Right lobe of liver (tissue), 6 donors: ENCODE data around the gene NSG1. TPM values are rescaled to one million over a fixed set of nuclear protein-coding genes. Genes with fewer than 3 reads are reported as not detected.

Experiments
- ATAC-seq, 4 donors: fragments of 200-7000 bp; cut with Tn5 transposase; one replicate each; pipeline ENCODE4 v1.9.1; 2020; ENCODE audit warnings: mild to moderate bottlenecking in 4 of 4, moderate library complexity in 4 of 4
- DNase-seq, 3 donors: peaks; one replicate each; pipeline ENCODE4 v3.0.0-alpha.2; 2020
- H3K27ac ChIP-seq, 3 donors: fragments of 200-600 bp; one replicate each; pipeline ENCODE4 v1.8.0; 2022
- H3K27me3 ChIP-seq, 2 donors: fragments of 200-600 bp; one replicate each; pipeline ENCODE4 v1.8.0; 2022
- H3K36me3 ChIP-seq, 4 donors: fragments of 200-600 bp; sonication (generic) in 1 of 4; one replicate each; pipeline versions ENCODE4 v1.5.1 to v1.8.0; 2017 to 2022; ENCODE audit warnings: control low read depth in 1 of 4
- H3K4me1 ChIP-seq, 4 donors: fragments of 200-600 bp; sonication (generic) in 1 of 4; one replicate each; pipeline versions ENCODE4 v1.5.1 to v1.8.0; 2017 to 2022; ENCODE audit warnings: control low read depth in 1 of 4
- H3K4me3 ChIP-seq, 3 donors: fragments of 200-600 bp; one replicate each; pipeline ENCODE4 v1.8.0; 2022
- H3K9me3 ChIP-seq, 4 donors: fragments of 200-600 bp; sonication (generic) in 1 of 4; one replicate each; pipeline versions ENCODE4 v1.5.1 to v1.8.0; 2017 to 2022; ENCODE audit warnings: control low read depth in 1 of 4
- POLR2A ChIP-seq: fragments of 450-650 bp; IDR thresholded peaks from one replicate; pipeline ENCODE4 v1.6.1; 2017; ENCODE audit warnings: antibody characterized with exemption, mild to moderate bottlenecking
- WGBS: methylation state at CpG from one replicate; pipeline ENCODE4 v1.1.6; 2018; ENCODE audit warnings: low coverage, low lambda C conversion rate; ENCODE audit not compliant: insufficient coverage; ENCODE audit errors: missing lambda C conversion rate; 5-methylcytosine and 5-hydroxymethylcytosine counted together
- intact Hi-C, 2 donors: fragments of 100-400 bp; cut with DNase I; formaldehyde crosslinking; loops; one replicate each; pipeline versions ENCODE4 v1.11.2 to v1.14.1; 2022
- total RNA-seq, 6 experiments: library from RNA; depleted of rRNA in 2 of 6; stranded (reverse); fragments of >200 nt in 2 of 6; fragmentation: NEBNext Ultra II Directional in 3 of 6; extraction: Animal tissue kit (Norgen Biotek cat#: 25700) in 3 of 6; gene quantifications; one replicate each; pipeline versions ENCODE4 v1.1.0 to v1.2.4, GENCODE V29; 2016 to 2023
- TF ChIP-seq, protein P1 (sequence below), 4 donors: fragments of 200-600 bp in 3 of 4; fragments of 450-650 bp in 1 of 4; IDR thresholded peaks; one replicate each; pipeline versions ENCODE4 v1.5.1 to v1.8.0; 2016 to 2022; ENCODE audit warnings: antibody characterized with exemption in 4 of 4, mild to moderate bottlenecking in 2 of 4
- donor health status: DM: no; HTN: yes; CAD: no.
- donor health status: DM: no; HTN: no; CAD: no.
- donor health status: DM: no; HTN: no; CAD: no.
- donor health status: DM: no; HTN: yes; CAD: no.
- donor health status: DM: no; HTN: yes; CAD: no.

The NSG1 gene
- total RNA-seq, 6 experiments from 2014 or later, result 0.22 to 0.29 TPM; not detected in 4

GRCh38 chr4:4392501-4393183 lies 5.7 kb downstream of the NSG1 start:
- Histone ChIP-seq H3K36me3 (no peaks in the 10 kb centered on the region), H3K4me1 (no peaks in the 10 kb centered on the region), H3K9me3 (no peaks in the 10 kb centered on the region), H3K27me3 (peaks cover 0 to 4% of the 10 kb centered on the region in 2 donors), H3K27ac (no peak overlapping the region), H3K4me3 (no peak overlapping the region)
- ATAC-seq, result no peak
- no peak for DNase-seq
- intact Hi-C loops, result no loop called here
- no CpG with 5 or more reads among the region's 13 CpGs for WGBS
- TF ChIP-seq, protein P1, sequence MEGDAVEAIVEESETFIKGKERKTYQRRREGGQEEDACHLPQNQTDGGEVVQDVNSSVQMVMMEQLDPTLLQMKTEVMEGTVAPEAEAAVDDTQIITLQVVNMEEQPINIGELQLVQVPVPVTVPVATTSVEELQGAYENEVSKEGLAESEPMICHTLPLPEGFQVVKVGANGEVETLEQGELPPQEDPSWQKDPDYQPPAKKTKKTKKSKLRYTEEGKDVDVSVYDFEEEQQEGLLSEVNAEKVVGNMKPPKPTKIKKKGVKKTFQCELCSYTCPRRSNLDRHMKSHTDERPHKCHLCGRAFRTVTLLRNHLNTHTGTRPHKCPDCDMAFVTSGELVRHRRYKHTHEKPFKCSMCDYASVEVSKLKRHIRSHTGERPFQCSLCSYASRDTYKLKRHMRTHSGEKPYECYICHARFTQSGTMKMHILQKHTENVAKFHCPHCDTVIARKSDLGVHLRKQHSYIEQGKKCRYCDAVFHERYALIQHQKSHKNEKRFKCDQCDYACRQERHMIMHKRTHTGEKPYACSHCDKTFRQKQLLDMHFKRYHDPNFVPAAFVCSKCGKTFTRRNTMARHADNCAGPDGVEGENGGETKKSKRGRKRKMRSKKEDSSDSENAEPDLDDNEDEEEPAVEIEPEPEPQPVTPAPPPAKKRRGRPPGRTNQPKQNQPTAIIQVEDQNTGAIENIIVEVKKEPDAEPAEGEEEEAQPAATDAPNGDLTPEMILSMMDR (IDR thresholded peaks at IDR 0.05), result no peak
- TF ChIP-seq POLR2A, result no peak

GRCh38 chr4:4394644-4395043 lies 7.7 kb downstream of the NSG1 start:
- TF ChIP-seq, protein P1 (IDR thresholded peaks at IDR 0.05), result no peak
- no peak for TF ChIP-seq POLR2A
- no peaks in the 10 kb centered on the region for H3K27me3 ChIP-seq
- no peaks in the 10 kb centered on the region for H3K4me1 ChIP-seq
- DNase-seq (no peak), ATAC-seq (no peak)
- H3K36me3 ChIP-seq, result no peaks in the 10 kb centered on the region
- 70% methylated on average over 2 of the region's 9 CpGs for WGBS
- intact Hi-C loops, result no loop called here
- no peak overlapping the region for H3K4me3 ChIP-seq
- H3K27ac ChIP-seq, result no peak overlapping the region
- no peaks in the 10 kb centered on the region for H3K9me3 ChIP-seq

DNA sequence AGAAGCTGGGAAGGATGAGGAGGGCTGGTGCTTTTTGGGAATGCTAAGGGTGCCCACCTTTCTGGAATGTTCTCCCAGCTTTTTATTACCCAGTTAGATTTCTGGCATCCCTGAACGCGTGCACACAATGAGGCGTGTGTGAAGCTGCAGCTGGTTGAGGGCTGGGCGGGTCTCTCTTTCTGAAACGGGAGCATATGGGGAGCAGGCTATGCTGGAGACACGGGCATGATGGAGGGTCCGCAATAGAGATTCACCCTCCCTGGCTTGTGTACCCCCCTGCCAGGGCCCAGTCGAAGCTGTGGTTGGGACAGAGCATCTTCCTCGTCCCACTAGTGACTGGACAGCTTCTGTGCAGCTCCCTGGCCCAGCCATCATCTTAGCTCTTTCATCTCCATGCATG lies 8.5 kb downstream of the NSG1 start:
- 45% methylated on average over 2 of the region's 9 CpGs for WGBS
- no peak overlapping the region for H3K4me3 ChIP-seq
- no peak overlapping the region for H3K27ac ChIP-seq
- H3K4me1 ChIP-seq, result no peaks in the 10 kb centered on the region
- H3K9me3 ChIP-seq, result no peaks in the 10 kb centered on the region
- intact Hi-C loops, result no loop called here
- no peaks in the 10 kb centered on the region for H3K27me3 ChIP-seq
- ATAC-seq (no peak), DNase-seq (no peak)
- no peaks in the 10 kb centered on the region for H3K36me3 ChIP-seq
- TF ChIP-seq, protein P1 (IDR thresholded peaks at IDR 0.05), result no peak
- no peak for TF ChIP-seq POLR2A

DNA sequence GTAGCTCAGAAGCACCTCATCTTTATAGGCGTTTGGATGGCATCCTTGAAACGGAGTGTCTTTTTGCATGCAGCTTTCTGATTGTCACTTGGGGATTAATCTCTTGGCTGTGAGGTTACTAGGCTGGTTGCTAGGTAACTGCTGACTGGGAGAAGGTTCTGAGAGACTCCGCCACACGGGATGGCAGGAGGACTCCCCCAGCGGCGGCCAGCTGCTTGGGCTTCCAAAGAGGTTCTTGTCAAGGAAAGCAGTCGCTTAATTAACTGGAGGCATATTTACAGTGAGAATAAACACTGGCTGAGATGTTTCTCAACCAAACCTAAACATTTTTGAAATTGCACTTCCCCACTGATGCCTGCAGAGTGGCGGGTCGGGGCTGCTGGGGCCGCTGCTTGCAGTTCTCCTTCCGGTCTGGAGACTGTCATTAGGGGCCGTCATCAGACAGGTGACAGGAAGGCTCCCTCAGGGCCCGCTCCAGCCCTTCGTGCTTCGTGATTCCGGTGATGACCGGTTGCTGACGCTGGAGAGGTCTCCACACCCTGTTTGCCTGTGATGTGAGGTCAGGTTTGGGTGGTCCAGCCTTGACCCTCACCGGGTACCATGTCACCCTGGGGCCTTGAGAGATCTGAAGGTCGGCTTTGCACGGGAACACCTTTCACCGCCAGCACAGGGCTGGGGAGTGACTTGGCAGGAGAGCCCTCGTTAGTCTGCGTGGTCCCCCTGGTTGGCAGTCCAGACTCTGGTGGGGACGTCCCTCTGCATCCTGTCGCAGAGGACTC lies 9.1 kb downstream of the NSG1 start:
- intact Hi-C loops, result no loop called here
- 19% methylated on average over 11 of the region's 26 CpGs for WGBS
- H3K9me3 ChIP-seq, result no peaks in the 10 kb centered on the region
- no peaks in the 10 kb centered on the region for H3K27me3 ChIP-seq
- H3K4me3 ChIP-seq, result no peak overlapping the region
- no peaks in the 10 kb centered on the region for H3K4me1 ChIP-seq
- TF ChIP-seq, protein P1 (IDR thresholded peaks at IDR 0.05), result no peak
- no peak for TF ChIP-seq POLR2A
- ATAC-seq (no peak), DNase-seq (no peak)
- H3K36me3 ChIP-seq, result no peaks in the 10 kb centered on the region
- no peak overlapping the region for H3K27ac ChIP-seq
